ENCODE data around the gene PBX1.

Gene PBX1

GRCh38 chr1:164563721-164564360 lies 4.9 kb downstream of the PBX1 start:
- DNase-seq (ENCODE audit: low read depth), result no peak

GRCh38 chr1:164564378-164564777 lies 5.4 kb downstream of the PBX1 start:
- no peak for DNase-seq (ENCODE audit: low read depth)

- DNase-seq (ENCODE audit: low read depth), result no peak
These were observed 6.4 kb downstream of the PBX1 start for GRCh38 chr1:164565357-164565756.

GRCh38 chr1:164567774-164568173 lies 8.8 kb downstream of the PBX1 start:
- DNase-seq (ENCODE audit: low read depth), result no peak

- DNase-seq (ENCODE audit: low read depth), result no peak
These were observed 10.3 kb downstream of the PBX1 start for GRCh38 chr1:164569241-164569640.

- no peak for DNase-seq (ENCODE audit: low read depth)
These were observed 10.9 kb downstream of the PBX1 start for GRCh38 chr1:164569866-164570265.

- DNase-seq (ENCODE audit: low read depth), result no peak
These were observed 12.3 kb downstream of the PBX1 start for GRCh38 chr1:164571333-164571732.

- no peak for DNase-seq (ENCODE audit: low read depth)
These were observed 16.4 kb downstream of the PBX1 start for GRCh38 chr1:164575356-164575886.

GRCh38 chr1:164576291-164577271 lies 17.6 kb downstream of the PBX1 start:
- no peak for DNase-seq (ENCODE audit: low read depth)

- DNase-seq (ENCODE audit: low read depth), result no peak
These were observed 18.3 kb downstream of the PBX1 start for GRCh38 chr1:164577291-164577690.

- no peak for DNase-seq (ENCODE audit: low read depth)
These were observed 19.7 kb downstream of the PBX1 start for GRCh38 chr1:164578479-164579200.

- DNase-seq (ENCODE audit: low read depth), result no peak
These were observed 20.4 kb downstream of the PBX1 start for GRCh38 chr1:164579381-164579780.

GRCh38 chr1:164581762-164582161 lies 22.8 kb downstream of the PBX1 start:
- no peak for DNase-seq (ENCODE audit: low read depth)

- DNase-seq (ENCODE audit: low read depth), result no peak
These were observed 24.2 kb downstream of the PBX1 start for GRCh38 chr1:164583196-164583595.

GRCh38 chr1:164583835-164584539 lies 25.0 kb downstream of the PBX1 start:
- no peak for DNase-seq (ENCODE audit: low read depth)

- DNase-seq (ENCODE audit: low read depth), result no peak
These were observed 27.6 kb downstream of the PBX1 start for GRCh38 chr1:164586591-164586990.

- no peak for DNase-seq (ENCODE audit: low read depth)
These were observed 28.9 kb downstream of the PBX1 start for GRCh38 chr1:164587617-164588501.

- no peak for DNase-seq (ENCODE audit: low read depth)
These were observed 29.7 kb downstream of the PBX1 start for GRCh38 chr1:164588516-164589341.

GRCh38 chr1:164589408-164589807 lies 30.4 kb downstream of the PBX1 start:
- no peak for DNase-seq (ENCODE audit: low read depth)

Measured in stimulated activated CD4-positive, alpha-beta T cell treated with anti-CD3 and anti-CD28 coated beads, Interleukin-2, amount 100 ng/mL, for 4 hours (primary cell).